Activated naive CD4-positive, alpha-beta T cell treated with anti-CD3 and anti-CD28 coated beads, Interleukin-2, amount 50 U/mL, for 24 hours (primary cell): ENCODE measurements around the gene MRPS7.

Source experiments
- H3K27ac Mint-ChIP-seq: one replicate; pipeline ENCODE4 v1.8.0; 2021; ENCODE audit warnings: mild to moderate bottlenecking, mixed read lengths
- H3K27me3 Mint-ChIP-seq: one replicate; pipeline ENCODE4 v1.8.0; 2021; ENCODE audit warnings: mixed read lengths
- H3K36me3 Mint-ChIP-seq: one replicate; pipeline ENCODE4 v1.8.0; 2021; ENCODE audit warnings: mixed read lengths
- H3K4me1 Mint-ChIP-seq: one replicate; pipeline ENCODE4 v1.8.0; 2021; ENCODE audit warnings: mixed read lengths
- H3K4me3 Mint-ChIP-seq: one replicate; pipeline ENCODE4 v1.8.0; 2021; ENCODE audit warnings: mild to moderate bottlenecking, mixed read lengths
- H3K9me3 Mint-ChIP-seq: one replicate; pipeline ENCODE4 v1.8.0; 2021; ENCODE audit warnings: mixed read lengths

MRPS7 gene

DNA sequence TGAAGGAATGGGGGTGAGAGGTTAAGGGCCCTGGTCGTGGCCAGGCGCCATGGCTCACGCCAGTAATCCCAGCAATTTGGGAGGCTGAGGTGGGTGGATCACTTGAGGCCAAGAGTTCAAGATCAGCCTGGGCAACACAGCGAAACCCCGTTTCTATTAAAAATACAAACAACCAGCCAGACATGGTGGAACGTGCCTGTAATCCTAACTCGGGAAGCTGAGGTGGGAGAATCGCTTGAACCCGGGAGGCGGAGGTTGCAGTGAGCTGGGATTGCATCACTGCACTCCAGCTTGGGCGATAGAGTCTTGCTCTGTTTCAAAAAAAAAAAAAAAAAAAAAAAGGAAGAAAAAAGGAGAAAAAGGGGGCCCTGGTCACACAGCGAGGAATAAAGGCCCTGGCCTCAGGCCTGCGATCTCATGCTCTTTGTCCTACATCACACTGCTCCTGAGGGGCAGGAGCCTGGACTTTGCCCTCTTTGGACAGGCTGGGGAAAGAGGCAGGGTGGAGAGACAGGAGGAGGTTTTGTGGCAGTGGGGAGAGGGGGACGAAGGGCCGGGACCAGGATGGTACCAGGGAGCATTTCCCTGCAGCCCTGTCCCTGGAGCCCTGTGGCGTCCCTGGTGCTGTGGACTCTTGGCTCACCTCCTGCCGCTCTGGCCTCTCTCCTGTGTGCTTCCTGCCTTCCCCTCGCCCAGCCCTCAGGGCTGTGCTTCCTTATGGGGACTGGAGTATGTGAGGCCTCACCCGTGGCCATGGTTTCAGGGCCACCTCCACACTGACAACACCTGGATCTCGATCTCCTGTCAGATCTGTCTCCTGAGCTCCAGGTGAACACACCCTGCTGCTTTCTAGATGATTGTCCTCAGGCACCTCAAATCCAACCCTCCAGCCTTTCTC, 47.3 kb downstream of the MRPS7 start:
- Mint-ChIP-seq H3K4me3 (no peak overlapping the region), H3K9me3 (no peaks in the 10 kb centered on the region), H3K4me1 (peaks cover 12% of the 10 kb centered on the region), H3K36me3 (no peaks in the 10 kb centered on the region), H3K27me3 (no peaks in the 10 kb centered on the region), H3K27ac (no peak overlapping the region)

DNA sequence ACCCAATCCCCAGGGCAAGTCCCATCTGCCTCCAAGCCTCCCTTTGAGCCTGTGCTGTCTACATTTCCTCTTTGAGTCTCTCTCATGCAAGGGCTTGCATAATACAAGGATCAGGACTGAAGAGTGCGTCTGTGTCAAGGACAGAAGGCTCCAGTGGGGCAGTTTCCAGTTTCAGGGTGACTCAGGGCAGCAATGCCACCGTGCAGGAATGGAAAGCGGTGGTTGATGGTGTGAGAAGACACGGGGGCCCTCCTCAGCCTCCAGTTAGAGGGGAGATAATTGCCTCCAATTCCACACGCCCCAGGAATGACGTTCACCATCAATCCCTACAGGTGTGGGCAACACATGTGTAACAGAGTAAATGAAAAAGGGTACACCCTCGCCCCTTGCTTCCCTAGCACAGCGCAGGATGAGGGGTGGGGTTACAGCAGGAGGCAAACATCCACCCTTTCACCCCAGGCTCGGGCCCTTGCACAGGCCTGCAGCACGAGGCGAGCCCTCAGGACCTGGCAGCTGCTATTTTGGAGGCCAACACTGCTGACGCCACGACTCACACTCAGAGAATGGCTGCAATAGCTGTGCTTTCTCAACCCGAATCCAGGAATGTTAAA, 52.4 kb downstream of the MRPS7 start:
- Mint-ChIP-seq H3K9me3 (no peaks in the 10 kb centered on the region), H3K36me3 (no peaks in the 10 kb centered on the region), H3K4me1 (peaks cover 18% of the 10 kb centered on the region), H3K4me3 (no peak overlapping the region), H3K27me3 (no peaks in the 10 kb centered on the region), H3K27ac (peak overlapping the region; percentile 87)

DNA sequence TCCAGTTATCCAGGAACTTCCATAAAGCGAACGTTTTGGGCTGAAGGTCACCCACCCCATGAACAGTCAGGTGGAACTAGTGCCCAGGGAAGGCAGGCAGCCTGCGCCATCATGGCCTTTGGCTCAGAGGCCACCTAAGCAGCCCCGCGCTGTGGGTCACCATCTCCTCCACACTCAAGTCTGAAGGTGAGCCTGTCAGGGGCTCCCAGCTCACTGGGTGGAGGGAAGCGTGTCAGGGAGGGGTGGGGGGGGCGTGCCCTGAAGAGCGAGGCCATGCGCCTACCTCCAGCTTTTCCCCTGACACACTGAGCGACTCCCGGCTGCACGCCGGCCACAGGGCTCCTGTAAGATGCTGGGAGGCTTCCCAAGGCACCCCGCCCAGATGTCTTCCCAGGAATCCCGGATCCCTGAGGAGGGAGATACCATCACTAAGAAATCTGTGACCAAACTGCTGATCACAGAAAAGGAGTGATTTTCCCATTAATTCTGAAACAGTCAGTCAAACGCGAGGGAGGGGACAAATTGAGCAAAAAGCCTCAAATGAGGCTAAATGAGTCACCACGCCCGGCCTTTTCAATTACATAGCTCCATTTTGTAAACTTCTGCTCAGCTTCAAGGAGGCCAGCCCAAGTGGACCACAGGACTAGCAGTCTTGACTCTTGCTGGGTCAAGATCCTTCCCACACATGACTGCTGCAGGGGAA, 54.0 kb downstream of the MRPS7 start:
- Mint-ChIP-seq H3K27ac (peak overlapping the region; percentile 59), H3K27me3 (no peaks in the 10 kb centered on the region), H3K36me3 (peaks cover 4% of the 10 kb centered on the region), H3K4me3 (no peak overlapping the region), H3K9me3 (no peaks in the 10 kb centered on the region), H3K4me1 (peaks cover 18% of the 10 kb centered on the region)
